Retinal pigment epithelial cell (primary cell): ENCODE data around the gene TNNI3K.

Experiments
- DNase-seq: peaks from one replicate; pipeline ENCODE4 v3.0.0-alpha.2; 2010; ENCODE audit warnings: low read depth
- H3K4me3 ChIP-seq: 2 replicates; pipeline ENCODE4 v1.5.1; 2011; ENCODE audit warnings: mild to moderate bottlenecking, low read length, control low read depth, moderate library complexity
- TF ChIP-seq, protein P1 (sequence below): conservative IDR thresholded peaks from 2 replicates; pipeline ENCODE4 v1.5.1; 2011; ENCODE audit warnings: low read depth, low read length, control low read depth, inconsistent platforms

Gene TNNI3K

DNA sequence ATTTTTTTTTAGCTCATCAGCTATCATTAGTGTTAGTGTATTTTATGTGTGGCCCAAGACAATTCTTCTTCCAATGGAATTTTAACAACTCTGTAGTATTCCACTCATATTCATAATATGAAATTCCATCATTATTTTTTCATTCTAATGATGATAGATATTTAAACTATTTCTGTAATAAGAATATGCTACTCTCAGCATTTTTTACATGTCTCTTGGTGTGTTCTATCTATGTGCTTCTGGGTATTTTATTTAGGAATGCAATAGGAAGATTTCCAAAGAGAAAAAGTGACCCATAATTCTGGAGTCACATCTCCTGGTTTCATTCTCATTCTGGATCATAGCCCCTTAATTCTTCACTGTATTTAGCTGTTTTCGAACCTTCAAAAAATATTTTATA, 167.7 kb downstream of the TNNI3K start:
- no peak for DNase-seq
- TF ChIP-seq, protein P1, sequence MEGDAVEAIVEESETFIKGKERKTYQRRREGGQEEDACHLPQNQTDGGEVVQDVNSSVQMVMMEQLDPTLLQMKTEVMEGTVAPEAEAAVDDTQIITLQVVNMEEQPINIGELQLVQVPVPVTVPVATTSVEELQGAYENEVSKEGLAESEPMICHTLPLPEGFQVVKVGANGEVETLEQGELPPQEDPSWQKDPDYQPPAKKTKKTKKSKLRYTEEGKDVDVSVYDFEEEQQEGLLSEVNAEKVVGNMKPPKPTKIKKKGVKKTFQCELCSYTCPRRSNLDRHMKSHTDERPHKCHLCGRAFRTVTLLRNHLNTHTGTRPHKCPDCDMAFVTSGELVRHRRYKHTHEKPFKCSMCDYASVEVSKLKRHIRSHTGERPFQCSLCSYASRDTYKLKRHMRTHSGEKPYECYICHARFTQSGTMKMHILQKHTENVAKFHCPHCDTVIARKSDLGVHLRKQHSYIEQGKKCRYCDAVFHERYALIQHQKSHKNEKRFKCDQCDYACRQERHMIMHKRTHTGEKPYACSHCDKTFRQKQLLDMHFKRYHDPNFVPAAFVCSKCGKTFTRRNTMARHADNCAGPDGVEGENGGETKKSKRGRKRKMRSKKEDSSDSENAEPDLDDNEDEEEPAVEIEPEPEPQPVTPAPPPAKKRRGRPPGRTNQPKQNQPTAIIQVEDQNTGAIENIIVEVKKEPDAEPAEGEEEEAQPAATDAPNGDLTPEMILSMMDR: no peak
- H3K4me3 ChIP-seq: no peak overlapping the region

DNA sequence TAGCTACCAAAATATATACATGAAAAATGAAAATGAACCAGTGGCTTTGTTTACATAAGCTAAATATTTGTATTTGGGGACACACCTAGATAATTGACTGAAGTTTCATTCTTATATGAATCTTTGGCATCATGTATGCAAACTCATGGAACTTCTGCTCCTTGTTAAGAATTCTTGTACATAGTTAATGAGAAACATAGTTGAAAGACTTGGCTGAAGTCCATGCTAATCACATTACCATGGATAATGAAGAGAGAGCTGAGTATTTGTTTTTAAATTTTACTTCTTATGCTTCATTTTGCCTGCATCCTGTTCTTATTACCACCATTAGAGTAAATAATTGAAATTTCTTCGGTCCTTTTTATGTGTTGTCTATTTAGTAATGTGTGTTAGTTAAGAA, 168.4 kb downstream of the TNNI3K start:
- TF ChIP-seq, protein P1: no peak
- no peak for DNase-seq
- H3K4me3 ChIP-seq: no peak overlapping the region

DNA sequence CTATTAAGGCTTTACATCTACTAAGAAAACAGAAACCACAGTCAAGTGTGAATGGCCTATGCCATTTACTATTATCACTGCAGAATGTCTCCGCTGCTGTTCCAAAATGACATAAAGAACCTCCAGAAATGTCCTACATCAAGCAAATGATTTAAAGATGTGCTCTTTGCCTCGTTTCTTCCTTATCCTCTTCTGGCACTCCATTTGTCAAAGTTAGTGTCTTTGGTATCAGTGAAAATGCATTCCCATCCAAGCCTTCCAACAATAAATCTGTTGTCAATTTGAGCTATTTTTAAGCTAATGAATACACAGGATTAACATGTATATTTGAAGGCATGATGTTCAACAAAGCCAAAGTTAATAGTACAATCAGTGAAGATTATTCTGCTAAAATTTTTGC, 171.6 kb downstream of the TNNI3K start:
- TF ChIP-seq, protein P1: no peak
- H3K4me3 ChIP-seq: no peak overlapping the region
- no peak for DNase-seq

DNA sequence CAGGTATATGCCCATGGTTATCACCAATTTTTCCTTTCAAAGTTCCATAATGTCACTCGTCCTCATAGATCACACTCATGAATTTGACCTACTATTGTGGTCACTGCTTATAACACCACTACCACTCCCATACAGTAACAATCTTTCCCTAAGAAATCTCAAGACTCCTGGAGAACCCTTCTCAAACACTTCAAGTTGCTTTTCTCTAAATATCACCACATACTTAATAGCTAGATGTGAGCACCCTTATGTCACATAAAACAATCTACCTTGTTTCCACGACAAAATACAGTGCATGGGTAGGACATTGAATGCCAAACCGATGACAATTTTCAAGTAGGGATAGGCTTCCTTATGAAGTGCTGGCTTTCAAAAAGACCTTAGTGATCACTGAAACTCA, 172.7 kb downstream of the TNNI3K start:
- TF ChIP-seq, protein P1: no peak
- no peak for DNase-seq

DNA sequence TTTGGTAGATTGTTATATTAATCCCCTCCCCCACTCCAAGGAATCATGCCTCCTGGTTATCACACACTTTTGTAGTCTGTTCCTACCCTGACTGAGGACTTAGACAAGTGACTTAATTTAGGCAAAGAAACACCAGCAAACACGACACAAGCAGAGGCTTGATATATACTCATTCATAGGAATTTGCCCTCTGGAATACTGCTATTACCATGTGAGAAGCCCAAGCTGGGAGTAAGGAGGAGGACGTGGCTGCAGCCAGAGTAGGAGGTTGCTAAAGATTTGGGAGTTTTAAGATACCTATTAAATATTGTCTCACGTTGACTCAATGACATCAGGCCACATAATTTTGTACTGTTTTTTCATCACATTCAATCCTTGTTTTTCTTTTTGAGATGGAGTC, 177.1 kb downstream of the TNNI3K start:
- TF ChIP-seq, protein P1: no peak
- no peak overlapping the region for H3K4me3 ChIP-seq
- DNase-seq: no peak

More for the DNA sequence above, 172.7 kb downstream of the TNNI3K start:
- no peak overlapping the region for H3K4me3 ChIP-seq

DNA sequence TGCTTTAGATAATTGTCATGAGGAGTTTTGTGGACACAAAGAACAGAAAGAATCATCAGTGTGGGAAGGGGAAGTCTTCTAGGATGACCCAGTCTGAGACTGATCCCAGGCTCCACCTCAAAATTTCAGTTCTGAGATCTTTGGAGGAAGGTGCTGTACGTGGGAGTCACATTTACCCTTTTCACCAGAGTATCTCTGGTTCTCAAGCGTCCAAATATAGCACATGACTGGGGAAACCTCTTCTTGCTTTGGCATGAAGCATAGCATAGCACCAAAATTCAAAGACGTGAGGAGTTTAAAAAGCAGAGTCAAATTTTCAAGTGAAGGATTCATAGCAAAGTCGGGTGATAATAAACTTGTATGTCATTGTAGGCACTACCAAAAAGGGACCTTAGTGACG, 180.7 kb downstream of the TNNI3K start:
- H3K4me3 ChIP-seq: no peak overlapping the region
- no peak for DNase-seq
- TF ChIP-seq, protein P1: no peak

DNA sequence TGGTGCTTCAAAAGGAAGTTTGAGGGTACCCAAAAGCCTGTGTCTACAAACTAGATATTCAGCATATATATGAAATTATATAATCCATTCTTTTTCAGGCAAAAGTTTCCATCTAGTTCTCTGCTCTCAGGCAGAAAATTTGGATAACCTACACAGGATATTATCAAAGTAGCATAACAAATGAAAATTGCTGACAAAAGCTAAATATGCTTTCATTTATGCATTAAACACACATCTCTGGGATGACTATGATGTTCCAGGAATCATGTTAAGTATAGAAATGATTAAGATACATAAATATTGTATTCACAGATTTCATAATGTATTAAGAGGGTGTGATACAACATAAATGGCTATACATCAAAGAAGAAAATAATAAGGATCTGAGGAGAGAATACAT, 184.4 kb downstream of the TNNI3K start:
- TF ChIP-seq, protein P1: no peak
- DNase-seq: no peak
- H3K4me3 ChIP-seq: no peak overlapping the region
